ENCODE results near the gene SORCS2. TPM values are rescaled to one million over a fixed set of nuclear protein-coding genes. Genes with fewer than 3 reads are reported as not detected.

SORCS2 gene
- total RNA-seq, 2 experiments from 2014 or later: 0.03 TPM; not detected in 1

GRCh38 chr4:7434141-7434765 lies 241.9 kb downstream of the SORCS2 start:
- Histone ChIP-seq H3K27ac (ENCODE audit: low read depth, low read length, poor library complexity, severe bottlenecking) (no peak overlapping the region), H3K9me2 (ENCODE audit: insufficient read depth, low read length) (no peaks in the 10 kb centered on the region), H3K4me2 (ENCODE audit: low read length) (no peak overlapping the region), H3K79me2 (ENCODE audit: insufficient read depth, low read depth, low read length) (no peaks in the 10 kb centered on the region), H2AFZ (ENCODE audit: low read length) (no peak overlapping the region), H3K9me3 (ENCODE audit: low read length) (no peaks in the 10 kb centered on the region), H3K4me1 (ENCODE audit: insufficient read depth, low read length, poor library complexity, severe bottlenecking) (no peaks in the 10 kb centered on the region), H3K4me3 (ENCODE audit: low read depth, low read length, poor library complexity, severe bottlenecking) (no peak overlapping the region), H4K20me1 (ENCODE audit: insufficient read depth, low read length) (no peaks in the 10 kb centered on the region), H3K36me3 (ENCODE audit: insufficient read depth, low read length) (no peaks in the 10 kb centered on the region)
- no TSS peak for BruUV-seq (replicated peaks)
- no peak for TF ChIP-seq CTCF (conservative IDR thresholded peaks at IDR 0.05; ENCODE audit: low read length)
- POLR2A ChIA-PET: no interaction called here
- CTCF ChIA-PET (ENCODE audit: unreplicated experiment): no interaction called here
- intact Hi-C loops (cut with micrococcal nuclease; ENCODE audit: unreplicated experiment): no loop called here
- DNase-seq (ENCODE audit: low spot score): no peak

- Histone ChIP-seq H3K4me3 (ENCODE audit: low read depth, low read length, poor library complexity, severe bottlenecking) (no peak within 1 kb of the TSS), H3K27ac (ENCODE audit: low read depth, low read length, poor library complexity, severe bottlenecking) (no peak within 1 kb of the TSS), H4K20me1 (ENCODE audit: insufficient read depth, low read length) (no peaks in the 10 kb centered on the region), H3K9me2 (ENCODE audit: insufficient read depth, low read length) (no peaks in the 10 kb centered on the region), H3K4me1 (ENCODE audit: insufficient read depth, low read length, poor library complexity, severe bottlenecking) (no peaks in the 10 kb centered on the region), H3K36me3 (ENCODE audit: insufficient read depth, low read length) (no peaks in the 10 kb centered on the region), H2AFZ (ENCODE audit: low read length) (no peak within 1 kb of the TSS), H3K4me2 (ENCODE audit: low read length) (no peak within 1 kb of the TSS), H3K9me3 (ENCODE audit: low read length) (no peaks in the 10 kb centered on the region), H3K79me2 (ENCODE audit: insufficient read depth, low read depth, low read length) (no peaks in the 10 kb centered on the region)
- DNase-seq (ENCODE audit: low spot score): no peak
- BruUV-seq (replicated peaks): no TSS peak
- intact Hi-C loops (cut with micrococcal nuclease; ENCODE audit: unreplicated experiment): no loop called here
- TF ChIP-seq CTCF (conservative IDR thresholded peaks at IDR 0.05; ENCODE audit: low read length) (no peak), EZH2phosphoT487 (IDR thresholded peaks at IDR 0.05; ENCODE audit: borderline replicate concordance, low read depth, low read length) (no peak)
- POLR2A ChIA-PET: no interaction called here
- CTCF ChIA-PET (ENCODE audit: unreplicated experiment): no interaction called here
Observed at GRCh38 chr4:7434766-7435150, 242.4 kb downstream of the SORCS2 start, which contains the start of gene PSAPL1. Gene PSAPL1, minus strand, starts transcription at chr4:7434930. Its CDS starts 51 bp downstream, at chr4:7434879.

- Histone ChIP-seq H2AFZ (ENCODE audit: low read length) (no peak overlapping the region), H3K27ac (ENCODE audit: low read depth, low read length, poor library complexity, severe bottlenecking) (no peak overlapping the region), H4K20me1 (ENCODE audit: insufficient read depth, low read length) (no peaks in the 10 kb centered on the region), H3K9me2 (ENCODE audit: insufficient read depth, low read length) (no peaks in the 10 kb centered on the region), H3K79me2 (ENCODE audit: insufficient read depth, low read depth, low read length) (no peaks in the 10 kb centered on the region), H3K4me1 (ENCODE audit: insufficient read depth, low read length, poor library complexity, severe bottlenecking) (no peaks in the 10 kb centered on the region), H3K36me3 (ENCODE audit: insufficient read depth, low read length) (no peaks in the 10 kb centered on the region), H3K4me2 (ENCODE audit: low read length) (no peak overlapping the region), H3K4me3 (ENCODE audit: low read depth, low read length, poor library complexity, severe bottlenecking) (no peak overlapping the region), H3K9me3 (ENCODE audit: low read length) (no peaks in the 10 kb centered on the region)
- BruUV-seq (replicated peaks): no TSS peak
- no peak for DNase-seq (ENCODE audit: low spot score)
- CTCF ChIA-PET (ENCODE audit: unreplicated experiment): no interaction called here
- TF ChIP-seq CTCF (conservative IDR thresholded peaks at IDR 0.05; ENCODE audit: low read length) (no peak), EZH2phosphoT487 (IDR thresholded peaks at IDR 0.05; ENCODE audit: borderline replicate concordance, low read depth, low read length) (no peak)
- POLR2A ChIA-PET: no interaction called here
- intact Hi-C loops (cut with micrococcal nuclease; ENCODE audit: unreplicated experiment): no loop called here
Observed at GRCh38 chr4:7435471-7436061, 243.2 kb downstream of the SORCS2 start.

All from OCI-LY7 (cell line).